NCI-H187 treated with DMSO at 0.1 percent for 48 hours (cell line): ENCODE measurements around the gene TNN.

Experiments used
- DNase-seq: peaks from one replicate; lab custom pipeline; 2025; lab: John Stamatoyannopoulos, UW

Gene TNN

DNA sequence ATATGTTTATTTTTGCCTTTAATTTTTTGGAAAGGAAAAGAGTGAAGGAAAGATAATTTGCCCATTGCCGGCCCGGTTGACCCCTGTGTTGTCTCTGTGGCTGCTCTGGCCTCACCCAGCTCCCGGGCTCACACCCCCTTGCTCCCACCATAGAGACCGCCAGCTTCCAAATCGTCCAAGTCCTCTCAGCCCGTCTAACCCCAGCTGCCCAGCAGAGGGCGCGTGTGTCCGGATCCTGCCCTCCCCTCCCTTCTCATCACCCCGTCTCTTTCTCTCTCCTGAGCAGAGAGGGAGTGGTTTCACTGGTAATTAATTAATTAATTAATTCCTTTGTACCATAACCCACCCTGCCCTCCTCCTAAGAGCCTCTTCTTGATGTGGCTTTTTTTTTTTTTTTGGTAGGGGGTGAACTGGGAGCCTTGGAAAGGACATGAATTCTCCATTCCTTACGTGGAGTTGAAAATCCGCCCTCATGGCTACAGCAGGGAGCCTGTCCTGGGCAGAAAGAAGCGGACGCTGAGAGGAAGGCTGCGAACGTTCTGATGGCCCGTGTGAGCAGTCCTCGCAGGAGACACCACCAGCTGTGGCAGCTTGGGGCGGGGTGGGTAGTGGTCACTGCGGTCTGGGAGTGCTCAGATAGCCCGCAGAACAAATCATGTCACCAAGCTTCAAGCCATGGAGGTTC lies 79.0 kb downstream of the TNN start:
- no peak for DNase-seq

DNA sequence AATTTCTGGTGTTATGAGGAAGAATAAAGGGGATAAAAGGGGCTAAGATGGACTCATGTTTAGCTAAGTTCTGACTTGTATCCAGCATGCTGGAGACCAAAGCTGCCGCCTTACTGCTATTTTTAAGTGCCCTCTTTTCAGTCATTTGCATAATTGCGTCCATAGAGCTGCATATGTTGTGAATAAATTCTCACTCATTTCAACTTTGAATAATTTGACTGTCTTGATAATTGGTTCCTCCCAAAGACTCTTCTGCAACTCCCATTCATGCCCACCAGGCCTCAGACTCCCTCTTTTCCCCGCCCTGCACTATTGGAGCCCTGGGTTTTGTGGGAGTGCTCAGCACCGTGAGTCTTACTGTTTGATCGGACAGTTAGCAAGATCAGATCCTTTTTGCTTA lies 79.9 kb downstream of the TNN start:
- DNase-seq = no peak

DNA sequence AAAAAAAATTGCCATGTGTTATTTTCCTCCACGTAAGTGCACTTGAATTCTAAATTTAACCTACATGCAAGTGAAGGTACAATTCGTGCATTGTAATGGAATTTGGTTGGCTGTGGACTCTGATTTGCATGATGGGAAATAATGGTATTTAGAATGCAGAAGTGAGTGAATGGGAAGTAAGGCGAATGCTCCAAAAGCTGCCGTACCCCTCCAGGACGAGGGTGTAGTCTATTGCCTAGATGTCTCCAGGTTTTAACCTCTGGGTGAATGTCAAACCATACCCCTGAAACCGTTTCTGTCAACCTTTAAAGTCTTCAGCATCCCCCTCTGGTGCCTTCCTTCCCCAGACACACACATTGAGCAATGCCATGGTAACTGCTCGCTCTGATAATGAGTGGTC lies 80.4 kb downstream of the TNN start:
- no peak for DNase-seq

DNA sequence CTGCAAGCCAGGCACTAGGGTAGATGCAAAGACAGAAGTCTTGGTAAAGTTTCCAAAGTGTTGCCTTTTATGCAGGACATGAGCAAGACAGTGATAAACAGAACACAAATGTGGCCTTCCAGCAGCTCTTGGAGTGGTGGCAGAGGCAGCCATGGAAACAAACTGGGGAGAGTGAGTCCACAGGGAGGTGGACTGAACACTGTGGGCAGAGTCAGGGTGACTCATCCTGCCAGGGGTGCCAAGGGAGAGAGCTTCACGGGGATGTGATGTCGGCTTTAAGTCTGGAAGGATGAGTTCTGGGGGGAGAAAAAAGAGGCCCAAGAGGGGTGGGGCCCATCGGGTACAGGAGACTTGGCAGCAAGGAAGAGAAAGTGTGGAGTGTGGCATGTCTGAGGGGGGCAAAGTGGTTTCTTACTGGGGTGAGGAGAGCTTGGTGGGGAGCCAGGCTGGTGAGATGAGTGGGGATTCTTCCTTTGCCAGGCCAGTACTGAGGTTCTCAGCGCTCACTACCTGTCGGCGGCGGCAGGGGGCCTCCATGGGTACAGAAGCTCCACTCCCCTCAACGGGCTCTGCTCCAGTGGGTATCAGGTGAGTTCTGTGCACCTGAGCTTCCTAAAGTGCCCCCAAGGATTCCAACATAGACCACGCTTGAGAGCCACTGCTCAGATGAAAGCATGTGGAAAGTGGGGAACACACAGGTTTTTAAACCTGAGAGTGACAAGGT lies 83.1 kb downstream of the TNN start:
- no peak for DNase-seq

DNA sequence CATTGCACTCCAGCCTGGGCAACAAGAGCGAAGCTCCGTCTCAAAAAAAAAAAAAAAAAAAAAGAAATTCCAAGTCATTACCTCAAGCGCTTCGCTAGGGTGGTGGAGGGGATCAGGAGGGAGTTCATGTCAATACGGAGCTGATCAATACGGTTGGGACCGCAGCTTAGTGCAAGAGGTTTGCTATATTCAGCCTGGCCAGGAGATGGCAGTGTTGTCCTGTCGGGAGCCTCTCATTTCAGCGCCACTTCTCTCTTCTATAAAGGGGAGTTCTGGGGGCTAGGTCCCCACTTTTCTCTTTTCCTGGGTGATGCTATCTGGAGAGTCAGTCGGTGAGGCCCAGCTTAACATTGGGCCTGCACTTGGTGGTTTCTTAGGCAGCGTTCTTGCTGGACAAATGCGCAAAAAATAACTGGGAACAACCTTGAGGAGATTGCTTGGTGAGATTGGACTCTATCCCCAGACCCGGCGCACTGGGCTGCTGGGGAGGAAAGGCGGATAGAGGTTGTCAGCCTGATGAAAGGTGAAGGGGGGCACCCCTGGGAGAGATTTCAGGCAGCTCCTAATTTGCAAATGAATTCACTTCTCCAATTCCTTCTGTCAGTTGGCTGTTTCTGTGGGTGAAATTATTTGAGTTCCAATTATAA lies 84.5 kb downstream of the TNN start:
- no peak for DNase-seq

DNA sequence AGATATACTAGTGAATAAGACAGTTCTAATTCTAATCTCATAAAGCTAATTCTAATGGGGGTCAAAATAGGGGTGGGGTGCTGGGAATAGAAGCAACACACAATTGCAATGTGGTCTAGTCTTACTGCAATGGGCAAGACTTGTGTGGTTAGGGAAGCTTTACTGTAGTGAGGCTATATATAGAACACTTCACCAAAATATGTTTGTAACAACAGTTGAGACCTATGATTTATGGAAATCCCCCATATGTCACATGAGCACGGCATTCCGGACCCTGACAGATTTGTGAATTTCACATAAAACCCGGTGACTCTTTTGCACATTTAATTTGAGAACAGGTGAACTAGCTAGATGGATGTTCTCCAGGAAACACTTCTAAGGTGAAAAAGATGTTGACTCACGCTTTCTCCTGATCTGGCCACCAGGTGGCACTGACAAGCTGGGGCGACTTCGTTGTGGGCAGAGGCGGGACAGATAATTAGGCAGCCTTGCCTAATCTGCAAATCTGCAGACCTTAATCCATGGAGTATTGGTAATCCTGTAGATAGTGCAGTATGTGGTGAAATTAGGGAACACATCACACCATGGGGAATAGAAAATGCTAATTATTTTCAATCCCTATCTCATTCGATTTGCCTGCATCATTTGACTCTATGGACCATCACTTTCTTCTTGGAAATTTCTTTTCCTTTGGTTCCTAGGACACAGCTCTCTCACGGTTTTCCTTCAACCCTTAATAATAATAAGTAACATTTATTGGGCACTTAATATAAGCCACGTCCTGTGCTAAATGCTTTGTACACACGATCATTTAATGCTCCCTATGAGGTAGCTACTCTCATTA lies 87.2 kb downstream of the TNN start:
- DNase-seq = no peak

DNA sequence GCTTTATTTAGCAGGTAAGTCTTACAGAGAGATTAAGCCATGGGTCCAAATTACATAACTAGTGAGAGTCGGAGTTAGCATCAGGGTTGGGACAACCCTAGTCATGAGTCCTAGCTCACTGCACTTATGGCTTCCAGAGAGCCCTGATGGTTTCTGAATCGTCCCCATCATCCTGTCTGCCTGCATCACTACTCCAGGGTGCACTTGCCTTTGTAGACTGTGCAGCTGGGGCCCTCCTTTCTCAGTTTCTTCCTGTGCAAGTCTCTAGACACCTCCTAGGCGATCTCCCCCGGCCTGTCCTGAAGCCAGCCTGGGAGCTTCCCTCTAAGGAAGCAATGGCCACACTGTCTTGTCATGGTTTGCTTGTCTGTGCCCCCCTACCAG lies 87.8 kb downstream of the TNN start:
- DNase-seq = no peak

DNA sequence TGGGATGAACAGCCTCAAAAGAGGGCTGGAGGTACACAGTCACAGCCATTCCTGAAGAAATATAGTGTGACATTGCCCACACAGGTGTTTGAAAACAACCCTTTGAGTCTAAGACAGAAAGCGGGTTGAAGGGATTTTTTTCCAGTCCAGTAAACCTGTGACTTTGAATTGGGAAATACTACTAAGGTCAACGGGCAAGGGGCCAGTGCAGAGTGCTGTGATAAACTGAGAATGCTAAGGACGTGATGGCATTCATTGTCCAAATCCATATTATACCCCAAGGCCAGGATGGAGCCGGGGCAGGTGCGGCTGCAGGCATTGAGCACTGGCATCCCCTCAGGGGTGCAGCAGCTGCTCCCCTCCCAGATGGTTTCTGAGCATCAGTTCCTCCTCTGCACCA lies 88.3 kb downstream of the TNN start:
- DNase-seq = no peak

DNA sequence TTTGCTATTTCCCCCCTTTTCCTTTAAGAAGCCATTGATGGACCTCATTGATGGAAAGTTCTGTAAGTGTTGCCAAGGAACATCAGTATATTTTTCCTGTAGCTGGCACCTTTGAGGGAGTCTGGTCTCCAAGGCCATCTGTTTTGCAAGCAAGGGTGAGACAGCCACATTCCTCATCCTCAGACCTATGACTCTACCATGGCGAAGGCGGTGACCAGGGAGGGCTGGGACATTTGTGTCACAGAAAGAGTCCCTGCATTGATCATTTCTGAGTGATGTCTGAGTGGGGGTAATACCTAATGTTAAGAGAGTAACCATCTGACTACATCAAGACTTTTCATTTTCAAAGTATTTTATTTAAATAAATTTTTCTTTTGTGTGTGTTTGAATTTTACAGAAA lies 89.6 kb downstream of the TNN start:
- no peak for DNase-seq

DNA sequence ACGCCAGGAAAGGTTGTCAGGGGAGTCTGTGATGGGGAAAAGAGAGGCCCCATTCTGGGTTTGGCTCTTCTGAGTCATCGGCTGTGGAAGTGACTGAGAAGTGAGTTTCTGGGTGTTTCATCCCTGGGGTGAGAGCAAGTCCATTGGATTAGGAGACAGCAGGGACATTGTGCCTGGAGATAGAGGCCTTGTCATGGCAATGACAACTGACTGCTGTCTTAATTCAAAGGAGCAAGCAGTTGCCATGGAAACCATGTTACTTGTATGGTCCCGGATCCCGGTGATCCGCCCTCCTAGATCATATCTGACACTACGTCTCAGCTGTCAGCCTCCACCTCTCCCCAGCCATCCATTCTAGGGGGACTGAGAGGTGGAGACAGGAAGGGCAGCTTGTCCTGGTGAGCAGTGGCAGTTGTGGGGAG lies 90.5 kb downstream of the TNN start:
- DNase-seq = no peak

DNA sequence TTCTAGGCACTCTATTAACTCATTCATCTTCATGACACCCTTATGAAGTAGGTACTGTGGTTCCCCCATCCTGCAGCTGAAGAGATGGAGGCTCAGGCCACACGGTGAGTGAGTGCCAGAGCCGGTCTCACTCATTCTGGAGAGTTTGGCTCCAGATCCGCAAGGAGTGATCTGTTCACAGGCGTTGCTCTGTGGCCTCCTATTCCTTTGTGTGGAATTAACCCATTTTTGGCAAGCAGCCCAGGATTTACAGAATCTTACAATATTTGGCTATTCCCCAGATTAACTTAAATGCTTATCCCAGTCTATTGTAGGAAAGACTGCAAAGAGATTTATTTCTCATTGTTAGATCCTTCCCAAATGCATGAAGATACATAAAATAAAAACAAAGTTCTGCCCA lies 95.3 kb downstream of the TNN start:
- no peak for DNase-seq

DNA sequence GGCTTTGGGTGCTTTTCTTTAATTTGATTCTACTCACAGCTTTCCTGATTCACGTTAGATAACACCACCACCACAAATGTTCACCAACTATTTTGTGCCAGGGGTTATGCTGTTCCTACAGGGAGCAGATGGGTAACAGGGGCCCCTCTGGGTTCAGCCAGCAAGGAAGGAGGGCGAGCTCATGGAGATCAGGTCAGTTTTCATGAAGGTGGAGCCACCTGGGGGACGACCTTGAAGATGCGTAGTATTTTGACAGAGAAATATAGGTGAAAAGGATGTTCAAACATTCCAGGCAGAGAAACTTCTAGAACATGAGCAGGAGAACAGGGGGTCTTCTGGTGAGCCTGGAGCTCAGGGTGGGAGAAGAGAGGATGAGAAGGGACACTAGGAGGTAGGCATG lies 96.1 kb downstream of the TNN start:
- DNase-seq = no peak

DNA sequence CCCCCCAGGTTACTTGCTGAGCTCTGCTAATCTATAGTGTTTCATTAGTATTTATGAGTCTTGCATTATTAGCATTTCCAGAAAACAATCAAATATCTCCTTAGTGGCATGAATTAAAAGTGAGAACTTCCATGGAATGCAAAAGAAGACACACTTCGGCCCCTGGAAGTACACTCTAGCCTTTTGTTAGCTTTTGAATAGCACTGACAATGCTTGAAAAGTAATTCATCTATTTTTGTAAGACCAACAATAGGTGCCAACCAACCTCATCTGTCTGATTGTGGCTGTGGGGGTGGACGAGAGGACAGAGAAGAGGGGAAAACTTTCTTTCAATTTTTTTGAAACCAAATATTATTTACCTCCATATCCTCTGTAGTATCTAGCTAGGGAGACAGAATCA lies 97.1 kb downstream of the TNN start:
- no peak for DNase-seq

DNA sequence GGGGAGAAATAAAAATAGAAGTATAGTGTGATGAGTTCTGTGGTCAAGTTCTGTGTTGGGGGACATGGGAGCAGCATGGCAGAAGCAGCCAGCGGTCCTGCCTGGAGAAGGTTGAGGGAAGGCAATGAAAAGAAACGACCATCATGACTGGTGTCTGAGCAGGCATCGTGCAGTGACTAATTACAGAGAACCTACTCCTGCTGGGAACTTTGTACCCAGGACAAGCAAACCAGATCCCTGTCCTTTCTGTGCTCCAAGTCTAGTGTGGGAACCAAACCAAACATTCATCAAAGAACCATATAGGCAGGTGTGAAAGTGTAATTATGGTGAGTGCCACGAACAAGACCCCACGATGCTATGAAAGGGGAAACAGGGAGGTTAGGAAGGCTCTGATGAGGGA lies 99.1 kb downstream of the TNN start:
- no peak for DNase-seq

DNA sequence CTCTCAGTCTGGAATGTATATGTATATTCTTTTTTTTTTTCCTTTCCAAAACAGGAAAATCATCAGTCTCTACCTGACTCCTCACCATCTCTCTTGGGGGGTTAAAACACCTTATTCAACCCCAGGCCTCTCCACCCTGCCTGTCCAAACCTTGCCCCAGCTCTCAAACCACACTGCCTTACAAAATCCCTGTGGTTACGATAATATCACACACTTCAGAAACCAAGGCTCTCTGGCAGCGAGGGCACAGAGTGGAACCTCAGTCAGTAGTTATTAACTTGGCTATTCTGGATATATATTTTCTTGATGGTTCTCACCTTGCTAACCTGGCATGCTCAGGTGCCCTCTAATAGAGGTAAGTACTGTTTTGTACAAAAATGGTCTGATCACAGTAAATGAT lies 100.2 kb downstream of the TNN start:
- no peak for DNase-seq

DNA sequence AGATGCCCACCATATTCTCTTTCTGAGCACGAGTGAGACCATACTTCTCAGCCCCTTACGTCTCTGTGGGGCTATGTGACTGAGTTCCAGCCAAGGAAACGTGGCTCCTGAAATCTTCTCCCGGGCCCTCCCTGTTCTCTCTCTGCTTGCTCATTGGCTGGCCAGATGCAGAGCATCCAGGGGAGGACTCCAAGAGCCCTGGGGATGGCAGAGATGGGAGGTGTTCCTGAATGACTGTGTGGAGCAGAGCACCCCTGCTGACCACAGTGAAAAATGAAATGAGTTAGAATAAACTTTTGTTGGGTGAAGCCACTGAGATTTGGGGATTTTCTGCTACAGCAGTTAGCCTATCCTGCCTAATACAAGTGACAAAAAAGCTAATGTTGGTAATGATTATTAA lies 101.1 kb downstream of the TNN start:
- DNase-seq = no peak

DNA sequence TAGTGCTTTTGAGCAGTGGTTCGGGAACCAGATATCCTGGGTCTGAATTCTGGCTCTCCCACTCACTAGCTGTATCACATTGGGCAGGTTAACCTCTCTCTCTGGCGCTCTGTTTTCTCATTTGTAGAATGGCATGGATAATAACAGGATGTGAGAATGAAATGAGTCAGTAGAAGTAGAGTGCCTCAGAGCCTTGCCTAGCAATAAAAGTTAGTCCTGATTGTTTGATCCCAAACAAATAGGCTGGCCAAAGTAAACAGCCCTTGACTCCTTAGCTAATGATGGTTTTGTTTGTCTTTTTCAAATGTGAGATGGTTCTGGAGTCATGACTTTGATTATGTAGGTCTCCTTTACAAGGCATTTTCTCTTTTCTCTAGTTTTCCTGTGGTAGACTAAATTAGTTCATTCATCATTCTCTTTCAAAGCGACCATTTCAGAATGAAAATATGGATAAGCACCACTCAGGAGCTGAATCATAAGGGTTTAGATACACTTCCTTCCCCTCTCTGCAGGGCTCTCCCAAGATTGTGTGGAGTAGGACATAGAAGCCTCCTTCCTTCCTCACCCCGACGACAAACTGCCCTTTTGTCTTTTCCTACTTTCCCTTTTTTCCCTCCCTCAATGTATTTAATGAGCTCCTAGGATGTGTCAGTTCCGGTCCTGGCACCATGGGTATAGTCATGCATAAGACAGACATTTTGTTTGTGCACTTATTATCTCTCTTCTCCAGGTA lies 101.8 kb downstream of the TNN start:
- no peak for DNase-seq

DNA sequence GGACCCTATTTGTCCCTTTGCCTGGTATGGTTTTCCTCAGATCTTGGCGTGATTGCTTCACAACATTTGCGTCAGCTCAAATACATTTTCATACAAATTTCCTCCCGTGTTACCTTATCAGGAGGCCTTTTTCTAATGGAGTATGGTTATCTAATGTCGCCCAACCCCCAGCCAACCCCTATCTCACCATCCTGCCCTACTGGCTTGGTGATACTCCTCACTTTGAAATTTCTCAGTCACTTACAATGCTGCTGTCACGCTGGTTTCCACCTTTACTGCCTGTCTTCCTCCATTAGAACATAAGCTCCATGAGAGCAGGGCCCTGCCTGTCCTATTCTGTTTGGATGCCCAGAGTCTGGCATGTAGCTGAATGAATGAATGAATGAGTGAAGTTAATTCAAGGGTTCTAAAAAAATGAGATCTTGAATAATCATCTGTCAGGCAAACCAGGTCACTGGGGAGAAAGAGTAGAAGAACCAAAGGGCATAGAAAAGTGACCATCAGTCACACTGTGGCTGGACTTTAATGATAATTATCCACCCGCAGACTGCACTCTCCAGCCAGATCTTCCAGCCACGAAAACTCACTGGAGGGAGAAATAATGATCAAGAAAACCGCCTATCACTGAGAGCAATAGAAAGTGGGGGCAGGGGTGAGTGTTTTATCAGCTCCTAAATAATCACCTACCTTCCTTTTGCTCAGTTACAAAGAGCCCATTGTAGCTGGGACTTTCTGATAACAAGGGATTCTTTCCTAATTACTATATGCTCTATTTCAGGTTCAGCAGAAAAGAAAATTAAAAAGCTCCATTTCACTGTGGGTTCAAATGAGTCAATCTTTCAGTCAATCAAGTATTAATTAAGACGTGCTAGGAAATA lies 103.6 kb downstream of the TNN start:
- DNase-seq = no peak

DNA sequence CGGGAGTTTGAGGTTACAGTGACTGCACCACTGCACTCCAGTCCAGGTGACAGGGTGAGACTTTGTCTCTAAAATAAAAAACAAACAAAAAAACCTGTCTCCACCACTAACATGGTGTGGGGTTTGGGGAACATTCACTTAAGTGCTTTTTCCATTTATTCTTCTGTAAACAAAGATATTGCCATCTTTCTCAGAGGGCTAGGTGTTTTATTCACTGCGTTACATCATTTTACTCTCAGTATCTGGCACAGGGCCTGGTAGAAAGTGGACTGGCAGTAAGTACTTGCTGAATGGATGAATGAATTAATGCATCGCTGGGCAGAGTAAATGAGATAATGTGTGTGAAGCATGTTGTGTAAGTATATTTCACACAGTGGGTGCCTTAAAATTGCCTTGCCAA lies 104.9 kb downstream of the TNN start:
- DNase-seq = no peak

DNA sequence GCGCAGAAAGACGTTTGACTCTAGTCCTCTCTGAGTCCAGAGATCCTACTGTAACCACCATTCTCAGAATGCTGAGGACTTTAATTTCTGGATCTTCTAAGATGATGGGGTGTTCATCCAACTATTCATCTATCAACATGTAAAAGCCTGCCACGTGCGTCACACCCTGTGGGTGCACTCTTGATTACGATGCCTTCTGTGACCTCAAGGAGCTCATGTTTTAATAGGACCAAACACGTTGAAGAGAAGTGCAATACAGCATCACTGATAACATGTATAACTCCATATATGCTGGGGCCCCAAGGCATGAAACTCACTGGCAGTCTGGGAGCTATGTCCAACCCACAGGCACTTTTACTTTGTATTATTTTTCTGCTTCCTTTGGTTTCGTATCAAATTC lies 105.9 kb downstream of the TNN start:
- no peak for DNase-seq
